HG03139 (cell line): ENCODE data around the gene ZNF587B.
"Not testable (repeated sequence)": the region's sequence is repeated elsewhere in the genome, so short reads cannot be mapped to it uniquely, and the experiment has no call there.

Experiments used
- ATAC-seq: cut with Tn5 transposase; IDR thresholded peaks from one replicate; pipeline ENCODE4 v1.9.1; 2021; ENCODE audit not compliant: unreplicated experiment

ZNF587B gene

GRCh38 chr19:57869655-57870054 lies 39.6 kb downstream of the ZNF587B start:
- not testable (repeated sequence) for ATAC-seq

- no peak for ATAC-seq
These were observed 40.1 kb downstream of the ZNF587B start for GRCh38 chr19:57870225-57870624.

- ATAC-seq = no peak
These were observed 42.4 kb downstream of the ZNF587B start for GRCh38 chr19:57872450-57872849.

GRCh38 chr19:57873883-57874799 lies 44.0 kb downstream of the ZNF587B start:
- not testable (repeated sequence) for ATAC-seq

GRCh38 chr19:57886046-57886445 lies 55.9 kb downstream of the ZNF587B start:
- ATAC-seq = no peak

GRCh38 chr19:57887195-57887941 lies 57.3 kb downstream of the ZNF587B start:
- ATAC-seq = no peak

- no peak for ATAC-seq
These were observed 58.0 kb downstream of the ZNF587B start for GRCh38 chr19:57888107-57888559.

GRCh38 chr19:57888560-57889231 lies 58.6 kb downstream of the ZNF587B start, which contains the start of gene ZNF814:
Gene ZNF814 (minus strand): TSS chr19:57889037. CDS start chr19:57888802, 235 bp downstream.
- ATAC-seq = peak; percentile 82

GRCh38 chr19:57890706-57891105 lies 60.6 kb downstream of the ZNF587B start:
- not testable (repeated sequence) for ATAC-seq
